IMR-90 (cell line): Measurements from ENCODE around the gene SLC52A3. TPM values are rescaled to one million over a fixed set of nuclear protein-coding genes. Genes with fewer than 3 reads are reported as not detected.

Source experiments
- ATAC-seq: fragments of 200-7000 bp; cut with Tn5 transposase; 2 replicates; pipeline ENCODE4 v1.9.1; 2020; ENCODE audit warnings: low read depth, mild to moderate bottlenecking, moderate library complexity
- BruUV-seq: library from RNA; stranded (reverse); fragments of 400-500 nt; replicated peaks from 2 replicates; lab custom pipeline; 2021; lab: Mats Ljungman, UMichigan
- CTCF ChIA-PET: fragments of 300-600 bp; formaldehyde crosslinking; extraction: SDS; loops from one replicate; lab custom pipeline; 2021; ENCODE audit warnings: antibody characterized with exemption; lab: Yijun Ruan, JAX
- POLR2A ChIA-PET: fragments of 300-600 bp; sonication (Branson Sonifier 250); formaldehyde crosslinking; loops from one replicate; lab custom pipeline; 2022; ENCODE audit warnings: antibody characterized with exemption; ENCODE audit not compliant: unreplicated experiment; lab: Charles Lee
- DNase-seq: peaks from one replicate; pipeline ENCODE4 v3.0.0; 2013
- H2AFZ ChIP-seq: replicated peaks from 2 replicates; pipeline ENCODE3; 2013; ENCODE audit warnings: low read length, mild to moderate bottlenecking; ENCODE audit not compliant: poor library complexity
- H2AK5ac ChIP-seq: 2 replicates; pipeline ENCODE4 v1.6.1; 2013; ENCODE audit warnings: low read depth, low read length, inconsistent platforms
- H2AK9ac ChIP-seq: replicated peaks from 2 replicates; pipeline ENCODE3; 2013; ENCODE audit warnings: mild to moderate bottlenecking, low read depth, low read length, moderate library complexity; ENCODE audit not compliant: poor library complexity
- H2BK120ac ChIP-seq: 2 replicates; pipeline ENCODE4 v1.6.1; 2013; ENCODE audit warnings: low read depth, low read length, inconsistent platforms
- H2BK15ac ChIP-seq: 3 replicates; pipeline ENCODE4 v1.6.1; 2013; ENCODE audit warnings: low read depth, low read length, inconsistent platforms
- H2BK20ac ChIP-seq: 2 replicates; pipeline ENCODE4 v1.6.1; 2013; ENCODE audit warnings: low read depth, mild to moderate bottlenecking, inconsistent platforms, low read length, moderate library complexity
- H2BK5ac ChIP-seq: 2 replicates; pipeline ENCODE4 v1.6.1; 2013; ENCODE audit warnings: mild to moderate bottlenecking, low read depth, low read length, inconsistent platforms; ENCODE audit not compliant: poor library complexity, severe bottlenecking
- H3K14ac ChIP-seq: replicated peaks from 2 replicates; pipeline ENCODE4 v1.6.1; 2013; ENCODE audit warnings: low read depth, low read length, inconsistent platforms
- H3K18ac ChIP-seq: 2 replicates; pipeline ENCODE4 v1.6.1; 2013; ENCODE audit warnings: low read depth, low read length, control low read depth
- H3K23ac ChIP-seq: 2 replicates; pipeline ENCODE4 v1.6.1; 2013; ENCODE audit warnings: low read depth, low read length, inconsistent platforms
- H3K27ac ChIP-seq: 2 replicates; pipeline ENCODE4 v1.5.1; 2013; ENCODE audit warnings: mild to moderate bottlenecking, control low read depth, low read length; ENCODE audit not compliant: insufficient read depth
- H3K27me3 ChIP-seq: 2 replicates; pipeline ENCODE4 v1.6.1; 2013; ENCODE audit warnings: low read length; ENCODE audit not compliant: control insufficient read depth, insufficient read depth
- H3K36me3 ChIP-seq: 2 replicates; pipeline ENCODE4 v1.6.1; 2013; ENCODE audit warnings: low read length, mixed read lengths; ENCODE audit not compliant: control insufficient read depth, insufficient read depth
- H3K4ac ChIP-seq: 2 replicates; pipeline ENCODE4 v1.6.1; 2013; ENCODE audit warnings: low read depth, low read length, inconsistent platforms
- H3K4me1 ChIP-seq: 2 replicates; pipeline ENCODE4 v1.6.1; 2013; ENCODE audit warnings: low read length, mixed read lengths; ENCODE audit not compliant: control insufficient read depth, insufficient read depth
- H3K4me2 ChIP-seq: 2 replicates; pipeline ENCODE4 v1.6.1; 2013; ENCODE audit warnings: low read depth, mild to moderate bottlenecking, control low read depth, low read length, moderate library complexity
- H3K4me3 ChIP-seq: 2 replicates; pipeline ENCODE4 v1.5.1; 2013; ENCODE audit warnings: low read depth, mild to moderate bottlenecking, control low read depth, low read length, moderate library complexity; ENCODE audit not compliant: insufficient read depth
- H3K56ac ChIP-seq: 2 replicates; pipeline ENCODE4 v1.6.1; 2013; ENCODE audit warnings: low read length, inconsistent platforms; ENCODE audit not compliant: insufficient read depth; ENCODE audit errors: extremely low read depth
- H3K79me1 ChIP-seq, 2 experiments: 2 replicates each; pipeline ENCODE4 v1.6.1; 2013; ENCODE audit warnings: low read length in 2 of 2, inconsistent platforms in 1 of 2, low read depth in 1 of 2
- H3K9ac ChIP-seq: 2 replicates; pipeline ENCODE4 v1.6.1; 2013; ENCODE audit warnings: low read depth, low read length, control low read depth
- H3K9me1 ChIP-seq: 2 replicates; pipeline ENCODE4 v1.6.1; 2013; ENCODE audit warnings: low read length, inconsistent platforms; ENCODE audit not compliant: insufficient read depth
- H3K9me3 ChIP-seq: 2 replicates; pipeline ENCODE4 v1.6.1; 2013; ENCODE audit warnings: low read length; ENCODE audit not compliant: control insufficient read depth, insufficient read depth
- H4K20me1 ChIP-seq: 2 replicates; pipeline ENCODE4 v1.6.1; 2013; ENCODE audit warnings: low read length, inconsistent platforms; ENCODE audit not compliant: insufficient read depth
- H4K5ac ChIP-seq: 2 replicates; pipeline ENCODE4 v1.6.1; 2013; ENCODE audit warnings: mild to moderate bottlenecking, low read depth, low read length, control low read depth
- H4K8ac ChIP-seq, 2 experiments: 2 replicates each; pipeline ENCODE4 v1.6.1; 2013; ENCODE audit warnings: low read depth in 2 of 2, low read length in 2 of 2, control low read depth in 1 of 2, inconsistent platforms in 1 of 2
- H4K91ac ChIP-seq: 2 replicates; pipeline ENCODE4 v1.6.1; 2013; ENCODE audit warnings: low read depth, low read length, inconsistent platforms; ENCODE audit not compliant: insufficient read depth
- WGBS, 2 experiments: methylation state at CpG; one replicate each; pipeline versions ENCODE4 v1.1.5 to v1.1.7; 2013; ENCODE audit warnings: missing lambda C conversion rate in 2 of 2; ENCODE audit not compliant: insufficient read length in 1 of 2; ENCODE audit errors: extremely low coverage in 2 of 2; 5-methylcytosine and 5-hydroxymethylcytosine counted together
- dilution Hi-C: fragments of 300-500 bp; cut with HindIII; formaldehyde crosslinking; loops from one replicate; pipeline ENCODE4 v1.14.3; 2018; ENCODE audit warnings: low sequenced_read_pairs; ENCODE audit not compliant: unreplicated experiment
- in situ Hi-C: fragments of 300-500 bp; cut with MboI; formaldehyde crosslinking; loops from 3 replicates; pipeline ENCODE4 v1.14.3; 2019; ENCODE audit warnings: low sequenced_read_pairs, inconsistent platforms, mixed read lengths
- intact Hi-C: fragments of 100-400 bp; cut with micrococcal nuclease; formaldehyde crosslinking; loops from 2 replicates; pipeline ENCODE4 v1.10.0; 2022
- polyA plus RNA-seq, 3 experiments: library from polyadenylated mRNA; depleted of rRNA; stranded (reverse); fragments of >200 nt; gene quantifications; 2 replicates each; pipeline ENCODE4 v1.2.3, GENCODE V29; 2012; ENCODE audit warnings: low replicate concordance in 1 of 3
- total RNA-seq: library from RNA; depleted of rRNA; stranded (reverse); fragments of >200 nt; gene quantifications from 2 replicates; pipeline ENCODE4 v1.2.3, GENCODE V29; 2012; rRNA removed
- TF ChIP-seq, protein P1 (sequence below): conservative IDR thresholded peaks from 2 replicates; pipeline ENCODE4 v1.5.1; 2012; ENCODE audit warnings: mild to moderate bottlenecking, low read depth, low read length, improper control_type of control experiment

The SLC52A3 gene
- total and polyA plus RNA-seq, 2 of the 4 experiments (the other 2 are of a cell fraction) = not detected

GRCh38 chr20:710780-711450 is 57.4 kb downstream of the SLC52A3 start:
- no peak overlapping the region for H2AK9ac ChIP-seq
- H3K56ac ChIP-seq = no peak overlapping the region
- no peaks in the 10 kb centered on the region for H4K20me1 ChIP-seq
- in situ Hi-C loops (no loop called here), dilution Hi-C loops (no loop called here), intact Hi-C loops (no loop called here)
- no peak overlapping the region for H3K4me2 ChIP-seq
- H3K27me3 ChIP-seq = peaks cover 23% of the 10 kb centered on the region
- no peak overlapping the region for H2BK120ac ChIP-seq
- H2AK5ac ChIP-seq = no peak overlapping the region
- DNase-seq (no peak), ATAC-seq (no peak)
- no peak overlapping the region for H3K27ac ChIP-seq
- H4K8ac ChIP-seq = no peak overlapping the region
- no peak overlapping the region for H2BK20ac ChIP-seq
- no peak overlapping the region for H2BK15ac ChIP-seq
- no peak overlapping the region for H3K14ac ChIP-seq
- no peaks in the 10 kb centered on the region for H3K79me1 ChIP-seq
- no peak overlapping the region for H3K23ac ChIP-seq
- no peak overlapping the region for H3K4ac ChIP-seq
- H4K5ac ChIP-seq = no peak overlapping the region
- H2AFZ ChIP-seq = no peak overlapping the region
- no TSS peak for BruUV-seq
- H4K91ac ChIP-seq = no peak overlapping the region
- no peak overlapping the region for H3K4me3 ChIP-seq
- TF ChIP-seq, protein P1, sequence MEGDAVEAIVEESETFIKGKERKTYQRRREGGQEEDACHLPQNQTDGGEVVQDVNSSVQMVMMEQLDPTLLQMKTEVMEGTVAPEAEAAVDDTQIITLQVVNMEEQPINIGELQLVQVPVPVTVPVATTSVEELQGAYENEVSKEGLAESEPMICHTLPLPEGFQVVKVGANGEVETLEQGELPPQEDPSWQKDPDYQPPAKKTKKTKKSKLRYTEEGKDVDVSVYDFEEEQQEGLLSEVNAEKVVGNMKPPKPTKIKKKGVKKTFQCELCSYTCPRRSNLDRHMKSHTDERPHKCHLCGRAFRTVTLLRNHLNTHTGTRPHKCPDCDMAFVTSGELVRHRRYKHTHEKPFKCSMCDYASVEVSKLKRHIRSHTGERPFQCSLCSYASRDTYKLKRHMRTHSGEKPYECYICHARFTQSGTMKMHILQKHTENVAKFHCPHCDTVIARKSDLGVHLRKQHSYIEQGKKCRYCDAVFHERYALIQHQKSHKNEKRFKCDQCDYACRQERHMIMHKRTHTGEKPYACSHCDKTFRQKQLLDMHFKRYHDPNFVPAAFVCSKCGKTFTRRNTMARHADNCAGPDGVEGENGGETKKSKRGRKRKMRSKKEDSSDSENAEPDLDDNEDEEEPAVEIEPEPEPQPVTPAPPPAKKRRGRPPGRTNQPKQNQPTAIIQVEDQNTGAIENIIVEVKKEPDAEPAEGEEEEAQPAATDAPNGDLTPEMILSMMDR = no peak
- WGBS, 2 experiments = 57% methylated on average over 10 of the region's 19 CpGs; no CpG with 5 or more reads in 1 of the 2 experiments
- H3K9me1 ChIP-seq = no peaks in the 10 kb centered on the region
- no peaks in the 10 kb centered on the region for H3K36me3 ChIP-seq
- H3K18ac ChIP-seq = no peak overlapping the region
- CTCF ChIA-PET = no interaction called here
- POLR2A ChIA-PET = no interaction called here
- H3K9ac ChIP-seq = no peak overlapping the region
- peaks cover 3% of the 10 kb centered on the region; the same call in 1 of the 2 replicates for H3K9me3 ChIP-seq
- no peaks in the 10 kb centered on the region for H3K4me1 ChIP-seq
- no peak overlapping the region for H2BK5ac ChIP-seq

Other genes starting within 250 kb of the SLC52A3 start
- 151 and 193 TPM in 2 replicates for gene CSNK2A1, start 224.7 kb downstream of the SLC52A3 start, total RNA-seq
- gene CSNK2A1, start 224.7 kb downstream of the SLC52A3 start, polyA plus RNA-seq (2012; rRNA removed) = 83.8 and 86.3 TPM in 2 replicates
- gene TCF15, start 158.2 kb downstream of the SLC52A3 start, total RNA-seq = not detected in 2 replicates
- gene TCF15, start 158.2 kb downstream of the SLC52A3 start, polyA plus RNA-seq (2012; rRNA removed) = not detected in 2 replicates
- 63.0 and 71.2 TPM in 2 replicates for gene SRXN1, start 115.3 kb downstream of the SLC52A3 start, total RNA-seq
- gene SRXN1, start 115.3 kb downstream of the SLC52A3 start, polyA plus RNA-seq (2012; rRNA removed) = 41.1 and 51.2 TPM in 2 replicates
- not detected in 2 replicates for gene SCRT2, start 92.7 kb downstream of the SLC52A3 start, total RNA-seq
- not detected in 2 replicates for gene SCRT2, start 92.7 kb downstream of the SLC52A3 start, polyA plus RNA-seq (2012; rRNA removed)
- 0.36 and 0.56 TPM in 2 replicates for gene FAM110A, start 65.2 kb upstream of the SLC52A3 start, total RNA-seq
- gene FAM110A, start 65.2 kb upstream of the SLC52A3 start, polyA plus RNA-seq (2012; rRNA removed) = 3.6 and 4.7 TPM in 2 replicates
- gene ANGPT4, start 147.8 kb upstream of the SLC52A3 start, total RNA-seq = not detected in 2 replicates
- gene ANGPT4, start 147.8 kb upstream of the SLC52A3 start, polyA plus RNA-seq (2012; rRNA removed) = not detected in 2 replicates
- gene RSPO4, start 233.8 kb upstream of the SLC52A3 start, total RNA-seq = not detected in 2 replicates
- not detected in 2 replicates for gene RSPO4, start 233.8 kb upstream of the SLC52A3 start, polyA plus RNA-seq (2012; rRNA removed)